Measurements from ENCODE around the gene TAF3. TPM values are rescaled to one million over a fixed set of nuclear protein-coding genes. Genes with fewer than 3 reads are reported as not detected.
"Not testable (repeated sequence)": the region's sequence is repeated elsewhere in the genome, so short reads cannot be mapped to it uniquely, and the experiment has no call there.

TAF3 gene
- 8.5 TPM for total RNA-seq

GRCh38 chr10:7818295-7819120 lies at the start of gene TAF3:
TSS of gene TAF3 (plus strand) at chr10:7818505. CDS start at chr10:7818710, 205 bp downstream.
- peaks cover 0 to 13% of the 10 kb centered on the region in 2 donors for H3K4me1 ChIP-seq
- H3K36me3 ChIP-seq = peaks cover 0 to 2% of the 10 kb centered on the region in 2 donors
- intact Hi-C loops (cut with DNase I) = loop anchor here (1.0 kb wide), 1 partner anchor 30 kb away; the partner anchor contains the start of gene ATP5F1C
- H3K27ac ChIP-seq = peak within 1 kb of the TSS; percentile 32 to 61
- no peaks in the 10 kb centered on the region for H3K27me3 ChIP-seq
- no peaks in the 10 kb centered on the region for H3K9me3 ChIP-seq
- no peak for TF ChIP-seq CTCF (IDR thresholded peaks at IDR 0.05)
- DNase-seq (ENCODE audit: low spot score in 2 of 2) = peak; percentile 54 to 95
- peak within 1 kb of the TSS; percentile 88 for H3K4me3 ChIP-seq

GRCh38 chr10:7773845-7774801 lies 44.2 kb upstream of the TAF3 start:
- intact Hi-C loops (cut with DNase I) = no loop called here
- DNase-seq (ENCODE audit: low spot score in 2 of 2) = no peak
- Histone ChIP-seq H3K27ac (no peak overlapping the region), H3K4me1 (no peaks in the 10 kb centered on the region), H3K27me3 (no peaks in the 10 kb centered on the region), H3K36me3 (peaks cover 41 to 68% of the 10 kb centered on the region in 2 donors), H3K4me3 (no peak overlapping the region), H3K9me3 (no peaks in the 10 kb centered on the region)
- no peak for TF ChIP-seq CTCF (IDR thresholded peaks at IDR 0.05)

- intact Hi-C loops (cut with DNase I) = no loop called here
- peaks cover 46 to 77% of the 10 kb centered on the region in 2 donors for H3K36me3 ChIP-seq
- H3K27ac ChIP-seq = no peak overlapping the region
- no peak for DNase-seq (ENCODE audit: low spot score in 2 of 2)
- H3K4me1 ChIP-seq = no peaks in the 10 kb centered on the region
- no peaks in the 10 kb centered on the region for H3K27me3 ChIP-seq
- TF ChIP-seq CTCF (IDR thresholded peaks at IDR 0.05) = no peak
- no peaks in the 10 kb centered on the region for H3K9me3 ChIP-seq
- H3K4me3 ChIP-seq = no peak overlapping the region
Measured at GRCh38 chr10:7776777-7777176, 41.5 kb upstream of the TAF3 start.

GRCh38 chr10:7782194-7782593 lies 36.1 kb upstream of the TAF3 start:
- H3K36me3 ChIP-seq = peaks cover 24 to 40% of the 10 kb centered on the region in 2 donors

GRCh38 chr10:7786430-7786829 lies 31.9 kb upstream of the TAF3 start:
- no peak overlapping the region for H3K27ac ChIP-seq
- no peak for DNase-seq (ENCODE audit: low spot score in 2 of 2)
- H3K4me3 ChIP-seq = peak overlapping the region; percentile 64 to 95
- H3K9me3 ChIP-seq = no peaks in the 10 kb centered on the region
- H3K27me3 ChIP-seq = no peaks in the 10 kb centered on the region
- intact Hi-C loops (cut with DNase I) = no loop called here
- TF ChIP-seq CTCF (IDR thresholded peaks at IDR 0.05) = no peak
- peaks cover 0 to under 1% of the 10 kb centered on the region in 2 donors for H3K36me3 ChIP-seq
- peaks cover 0 to 22% of the 10 kb centered on the region in 2 donors for H3K4me1 ChIP-seq

More at GRCh38 chr10:7782194-7782593, 36.1 kb upstream of the TAF3 start:
- DNase-seq (ENCODE audit: low spot score in 2 of 2); H3K9me3 ChIP-seq; H3K27ac ChIP-seq; H3K27me3 ChIP-seq; intact Hi-C loops (cut with DNase I); H3K4me3 ChIP-seq; H3K4me1 ChIP-seq: not testable (repeated sequence)

Data from ascending aorta (tissue), 2 donors.